Measurements from ENCODE around the gene COL4A1. TPM values are rescaled to one million over a fixed set of nuclear protein-coding genes. Genes with fewer than 3 reads are reported as not detected.

COL4A1 gene
- total RNA-seq, 1 experiment from 2014 or later, result 12.1 TPM

DNA sequence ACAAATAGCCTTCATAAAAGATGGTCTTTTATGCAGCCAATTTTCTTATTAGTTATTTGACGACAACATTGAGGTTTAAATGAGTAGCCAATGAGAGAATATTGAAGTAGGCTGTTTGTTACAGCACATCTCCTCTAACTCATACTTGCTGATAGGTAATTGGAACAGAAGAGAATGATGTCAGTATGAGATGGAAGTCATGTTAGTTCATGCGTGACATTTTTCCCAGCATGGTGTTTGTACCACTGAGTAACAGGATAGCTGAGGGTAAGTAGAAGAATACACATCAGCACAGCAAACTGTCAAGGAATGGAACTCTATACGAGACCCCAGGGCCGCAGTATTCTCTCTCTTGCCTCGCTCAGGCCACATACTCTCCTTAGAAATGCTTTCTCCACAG lies 37.4 kb upstream of the COL4A1 start:
- DNase-seq (ENCODE audit: low read depth, low spot score), result no peak
- in situ Hi-C loops (cut with HindIII; ENCODE audit: low pct_unique_long_range_greater_than_20kb, low sequenced_read_pairs), result no loop called here

DNA sequence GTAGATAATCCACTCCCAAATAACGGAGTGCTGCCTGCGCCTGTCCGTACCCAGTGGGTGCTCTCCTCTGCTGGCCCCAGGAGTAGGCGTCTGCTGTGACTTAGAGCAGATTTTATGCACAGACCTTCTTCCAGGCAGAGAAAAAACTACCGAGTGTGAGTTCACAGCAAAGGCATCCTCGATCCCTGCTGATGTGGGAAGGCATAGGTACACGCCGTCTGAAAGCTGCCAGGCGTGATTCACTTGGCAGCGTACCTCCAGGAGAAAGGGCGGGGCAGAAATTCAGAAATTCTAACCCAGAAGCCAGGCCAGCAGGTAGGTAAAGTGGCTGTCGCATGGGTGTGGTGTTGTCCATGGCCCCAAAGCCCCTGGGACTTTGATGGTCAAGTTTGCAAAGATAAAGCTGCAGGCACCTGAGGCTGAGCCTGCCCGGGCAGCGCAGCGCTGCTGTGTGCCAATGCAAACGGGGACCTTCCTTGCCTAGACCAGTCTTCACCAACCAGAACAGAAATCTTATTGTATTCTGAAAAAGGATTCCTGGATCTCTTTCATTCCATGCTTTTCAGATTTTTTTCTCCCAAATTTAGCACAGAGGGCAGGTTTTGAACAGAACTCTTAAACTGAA lies 36.4 kb upstream of the COL4A1 start:
- no peak for DNase-seq (ENCODE audit: low read depth, low spot score)
- in situ Hi-C loops (cut with HindIII; ENCODE audit: low pct_unique_long_range_greater_than_20kb, low sequenced_read_pairs), result no loop called here

DNA sequence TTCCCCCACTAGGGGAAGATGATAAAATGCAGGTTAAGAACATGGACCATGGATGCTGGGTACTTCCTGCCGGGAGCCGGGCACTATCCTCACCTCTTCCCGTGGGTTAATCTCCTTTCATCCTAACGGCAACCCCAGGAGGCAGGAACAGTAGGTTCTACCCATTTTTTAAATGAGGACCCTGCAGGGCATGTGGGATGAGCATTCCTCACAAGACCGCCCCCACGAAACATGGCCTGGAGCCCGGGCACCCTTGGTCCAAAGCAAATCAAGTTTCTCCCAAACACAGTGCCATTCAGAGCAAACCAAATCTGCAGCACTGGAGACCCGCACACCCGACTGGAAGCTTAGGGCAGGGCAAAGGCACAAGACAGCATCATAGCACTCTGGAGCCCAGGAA lies 35.5 kb upstream of the COL4A1 start:
- no peak for DNase-seq (ENCODE audit: low read depth, low spot score)
- in situ Hi-C loops (cut with HindIII; ENCODE audit: low pct_unique_long_range_greater_than_20kb, low sequenced_read_pairs), result no loop called here

DNA sequence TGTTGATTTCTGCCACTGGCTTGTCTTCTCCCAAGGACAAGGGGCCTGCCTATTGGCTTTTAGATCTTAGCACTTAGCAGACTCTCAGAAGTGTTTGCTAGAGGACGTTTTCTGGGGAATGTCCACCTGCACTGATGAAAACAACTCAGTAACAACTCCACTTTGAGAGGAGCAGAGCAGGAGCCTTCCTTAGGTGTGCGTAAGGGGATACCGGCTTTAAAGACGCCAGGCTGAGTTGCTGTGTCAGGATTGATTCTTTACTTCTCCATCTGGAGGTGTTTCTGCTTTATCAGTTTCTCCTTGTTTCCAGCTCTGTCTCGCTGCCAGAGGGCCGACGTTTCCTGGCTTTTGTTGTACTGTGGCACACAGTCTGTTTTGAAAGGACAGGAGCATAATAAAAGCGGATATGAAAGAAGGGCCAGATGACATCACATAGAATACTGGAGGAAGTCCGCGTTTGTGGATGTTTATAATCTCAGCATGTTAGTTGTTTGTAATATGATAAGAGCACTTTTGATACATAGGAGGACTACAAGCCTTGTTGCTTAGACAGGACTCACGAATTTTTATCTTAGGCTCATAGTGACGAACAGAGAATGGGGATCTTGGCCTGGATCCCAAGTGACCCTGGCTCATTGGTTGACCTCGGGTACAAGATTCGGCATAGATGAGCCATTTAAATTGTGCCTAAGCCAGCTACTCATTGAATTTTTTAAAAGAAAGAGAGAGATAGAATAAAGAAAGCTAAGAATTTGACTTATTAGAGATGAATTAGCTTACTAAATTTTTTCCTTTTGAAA lies 34.7 kb upstream of the COL4A1 start:
- no peak for DNase-seq (ENCODE audit: low read depth, low spot score)
- in situ Hi-C loops (cut with HindIII; ENCODE audit: low pct_unique_long_range_greater_than_20kb, low sequenced_read_pairs), result no loop called here

DNA sequence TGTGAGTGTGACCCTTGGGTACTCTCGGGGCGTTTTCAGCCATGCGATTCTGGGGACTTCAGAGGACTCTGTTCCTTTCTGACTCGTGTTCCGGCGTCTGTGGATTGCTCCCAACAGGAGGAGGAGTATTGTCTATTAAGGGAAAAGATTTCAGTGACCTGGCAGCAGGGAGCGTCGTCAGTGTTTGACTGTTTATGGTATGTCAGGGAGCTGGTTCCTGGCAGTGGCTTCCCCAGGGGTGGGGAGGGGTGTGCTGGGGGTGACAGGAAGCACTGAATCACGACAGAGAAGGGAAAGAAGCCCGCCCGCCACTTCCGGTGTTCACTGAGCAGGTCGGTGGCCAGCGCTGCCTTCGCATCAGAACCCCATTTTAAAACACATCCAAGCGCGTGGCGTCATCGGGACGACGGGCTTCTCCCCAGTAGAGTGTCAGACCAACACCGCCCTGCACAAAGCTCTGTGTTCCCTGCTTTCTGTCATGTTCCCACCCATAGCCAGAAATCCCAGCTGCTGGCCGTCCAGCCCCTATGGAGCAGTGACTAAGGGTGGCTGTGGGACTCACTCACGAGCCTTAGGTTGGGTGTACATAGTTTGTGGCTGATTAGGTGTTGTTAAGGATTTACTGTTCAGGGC lies 34.0 kb upstream of the COL4A1 start:
- DNase-seq (ENCODE audit: low read depth, low spot score), result no peak
- in situ Hi-C loops (cut with HindIII; ENCODE audit: low pct_unique_long_range_greater_than_20kb, low sequenced_read_pairs), result no loop called here

DNA sequence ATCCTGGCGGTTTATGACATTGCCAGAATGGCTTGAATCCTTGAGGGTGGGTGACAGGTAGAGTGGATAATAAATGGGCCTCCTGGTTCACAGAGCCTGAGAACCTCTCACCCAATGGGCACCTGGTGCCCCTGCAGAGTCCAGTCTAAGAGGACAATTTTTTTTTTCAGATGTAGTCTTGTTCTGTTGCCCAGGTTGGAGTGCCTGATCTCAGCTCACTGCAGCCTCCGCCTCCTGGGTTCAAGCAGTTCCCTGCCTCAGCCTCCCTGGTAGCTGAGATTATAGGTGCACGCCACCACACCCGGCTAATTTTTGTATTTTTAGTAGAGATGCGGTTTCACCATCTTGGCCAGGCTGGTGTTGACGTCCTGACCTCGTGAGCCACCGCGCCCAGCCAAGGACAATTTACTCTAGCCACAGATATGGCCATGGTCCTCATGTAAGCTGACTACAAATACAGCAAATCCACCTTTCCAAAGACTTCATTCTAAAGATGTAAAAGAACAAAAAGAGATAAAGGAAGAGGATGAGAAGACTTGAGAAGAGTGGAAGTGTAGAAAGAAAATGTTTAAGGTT lies 33.1 kb upstream of the COL4A1 start:
- no peak for DNase-seq (ENCODE audit: low read depth, low spot score)
- in situ Hi-C loops (cut with HindIII; ENCODE audit: low pct_unique_long_range_greater_than_20kb, low sequenced_read_pairs), result no loop called here

DNA sequence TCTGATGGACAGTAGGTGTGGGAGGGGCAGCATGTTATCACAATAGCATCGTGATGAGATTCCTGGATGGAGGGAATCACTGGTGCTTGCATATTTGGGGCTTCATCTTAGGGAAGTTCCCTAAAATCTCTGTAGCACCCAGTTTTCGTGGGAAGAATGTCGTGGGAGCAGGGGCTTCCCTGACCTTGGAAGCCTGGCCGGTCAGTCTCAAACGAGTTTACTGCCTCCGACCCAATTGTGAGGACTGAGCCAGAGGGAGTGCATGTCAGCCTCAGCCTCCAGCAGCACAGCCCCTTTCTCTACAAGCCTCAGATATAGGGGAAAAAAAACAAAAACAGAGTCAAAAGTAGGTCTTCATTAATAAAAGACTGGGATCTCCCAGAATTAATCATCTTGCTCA lies 32.3 kb upstream of the COL4A1 start:
- in situ Hi-C loops (cut with HindIII; ENCODE audit: low pct_unique_long_range_greater_than_20kb, low sequenced_read_pairs), result no loop called here
- no peak for DNase-seq (ENCODE audit: low read depth, low spot score)

DNA sequence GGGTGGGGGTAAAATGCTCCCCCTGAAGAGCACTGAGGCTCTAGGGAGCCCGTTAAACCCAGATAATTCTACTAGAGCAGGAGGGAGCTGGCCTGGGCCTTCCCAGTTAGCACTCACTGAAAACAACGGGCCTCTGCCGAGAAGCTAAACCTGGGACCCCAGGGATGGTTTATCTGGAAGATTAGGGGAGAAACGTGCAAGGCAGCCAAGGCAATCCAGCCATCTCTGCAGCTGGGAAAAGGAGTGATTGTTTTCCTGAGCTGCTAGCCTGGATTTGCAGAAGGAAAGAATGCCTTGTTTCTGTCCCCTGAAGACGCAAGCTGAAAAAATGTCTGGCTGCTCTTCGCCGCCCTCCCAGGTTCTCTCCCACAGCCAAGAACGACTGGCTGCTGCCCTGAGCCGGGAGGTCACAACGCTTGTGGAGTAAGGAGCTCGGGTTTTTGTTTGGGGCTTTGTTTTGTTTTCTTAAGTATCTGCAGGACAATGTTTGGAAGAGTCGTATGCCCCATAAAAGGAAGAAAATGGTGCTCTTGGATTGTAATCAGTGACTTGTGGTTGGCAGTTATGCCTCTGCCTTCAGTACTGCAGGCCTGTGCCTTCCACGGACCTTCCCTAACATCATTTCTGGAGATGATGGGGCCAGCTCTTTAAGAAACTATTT lies 31.6 kb upstream of the COL4A1 start:
- in situ Hi-C loops (cut with HindIII; ENCODE audit: low pct_unique_long_range_greater_than_20kb, low sequenced_read_pairs), result no loop called here
- no peak for DNase-seq (ENCODE audit: low read depth, low spot score)

DNA sequence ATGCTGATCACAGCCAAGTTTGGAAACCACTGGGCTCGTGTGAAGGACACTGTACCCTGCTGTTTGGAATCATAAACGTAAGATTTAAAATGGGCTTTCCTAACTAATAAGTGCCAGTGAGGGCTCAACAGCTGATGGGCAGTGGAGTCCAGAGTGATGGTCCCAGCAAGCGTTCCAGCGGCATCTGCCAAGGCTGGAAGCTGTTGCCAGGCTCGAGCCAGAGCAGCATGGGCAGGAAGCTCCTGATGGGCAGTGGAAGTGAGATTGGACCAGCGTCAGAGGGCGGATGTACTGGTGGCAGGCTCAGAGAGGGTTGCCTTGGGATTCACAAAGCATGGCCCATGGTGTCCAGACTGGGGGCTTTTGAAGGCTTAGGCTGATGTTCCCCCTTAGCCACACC lies 30.3 kb upstream of the COL4A1 start:
- DNase-seq (ENCODE audit: low read depth, low spot score), result no peak
- in situ Hi-C loops (cut with HindIII; ENCODE audit: low pct_unique_long_range_greater_than_20kb, low sequenced_read_pairs), result no loop called here

DNA sequence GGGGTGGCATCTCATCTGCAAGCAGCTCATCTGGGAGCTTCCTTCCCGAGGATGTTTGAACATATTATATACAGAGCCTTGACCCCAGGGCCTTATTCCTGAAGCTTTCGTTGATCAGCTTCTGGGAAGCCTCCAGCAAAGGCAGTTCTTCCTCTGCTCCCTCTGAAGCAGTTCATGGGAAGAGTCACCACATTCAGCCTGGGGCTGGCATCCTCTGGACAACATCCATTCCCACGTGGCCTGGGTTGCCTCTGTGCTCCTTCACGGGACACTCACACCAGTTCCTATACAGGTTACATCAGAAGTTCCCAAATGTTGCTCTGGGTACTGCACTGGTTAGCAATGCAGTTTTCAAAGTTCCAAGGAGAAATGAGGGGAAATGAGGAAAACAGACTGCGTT lies 29.7 kb upstream of the COL4A1 start:
- in situ Hi-C loops (cut with HindIII; ENCODE audit: low pct_unique_long_range_greater_than_20kb, low sequenced_read_pairs), result no loop called here

DNA sequence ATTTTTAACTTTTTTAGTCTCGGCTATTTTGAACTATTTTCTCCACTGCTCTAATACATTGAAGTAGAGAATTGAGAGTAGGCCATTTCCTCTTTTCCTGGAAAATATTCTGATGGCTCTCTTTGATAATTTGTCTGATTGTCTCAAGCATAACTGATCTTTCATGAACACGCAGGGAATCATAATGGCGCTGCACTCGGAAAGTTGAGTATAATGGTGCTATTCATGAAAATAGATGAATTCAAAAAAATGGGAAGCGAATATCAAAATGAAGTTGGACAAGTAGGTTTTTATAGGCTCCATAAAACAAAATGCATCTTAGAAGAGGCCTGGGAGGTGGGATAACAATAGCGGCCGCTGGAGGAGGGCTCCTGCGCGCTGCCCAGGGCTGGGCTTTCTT lies 29.2 kb upstream of the COL4A1 start:
- no peak for DNase-seq (ENCODE audit: low read depth, low spot score)
- in situ Hi-C loops (cut with HindIII; ENCODE audit: low pct_unique_long_range_greater_than_20kb, low sequenced_read_pairs), result no loop called here

More for the DNA sequence above, 29.7 kb upstream of the COL4A1 start:
- DNase-seq (ENCODE audit: low read depth, low spot score), result no peak

DNA sequence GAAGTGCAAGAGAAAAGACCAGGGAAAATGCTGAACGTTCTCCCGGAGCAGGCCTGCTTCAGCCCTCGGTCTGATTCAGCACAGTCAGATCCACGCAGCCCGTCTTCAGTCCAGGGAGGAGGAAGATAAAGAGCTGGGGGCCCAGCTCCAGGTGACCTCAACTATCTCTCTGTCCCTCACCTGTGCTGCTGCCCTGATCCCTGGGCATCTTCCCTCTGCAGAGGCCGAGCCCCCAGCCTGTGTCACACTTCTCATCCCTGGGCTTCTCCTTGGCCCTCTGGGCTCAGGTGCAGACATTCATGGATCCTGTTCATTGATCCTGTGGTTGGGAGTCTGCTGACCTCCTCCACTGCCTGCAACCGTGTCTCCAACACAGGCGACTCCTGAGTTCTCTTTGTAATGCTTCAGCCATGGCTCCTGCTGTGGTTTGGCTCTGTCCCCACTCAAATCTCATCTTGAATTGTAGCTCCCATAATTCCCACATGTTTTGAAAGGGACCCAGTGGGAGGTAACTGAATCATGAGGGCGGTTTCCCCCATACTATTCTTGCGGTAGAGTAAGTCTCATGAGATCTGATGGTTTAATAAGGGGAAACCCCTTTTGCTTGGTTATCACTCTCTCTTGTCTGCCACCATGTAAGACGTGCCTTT lies 28.0 kb upstream of the COL4A1 start:
- in situ Hi-C loops (cut with HindIII; ENCODE audit: low pct_unique_long_range_greater_than_20kb, low sequenced_read_pairs), result no loop called here

DNA sequence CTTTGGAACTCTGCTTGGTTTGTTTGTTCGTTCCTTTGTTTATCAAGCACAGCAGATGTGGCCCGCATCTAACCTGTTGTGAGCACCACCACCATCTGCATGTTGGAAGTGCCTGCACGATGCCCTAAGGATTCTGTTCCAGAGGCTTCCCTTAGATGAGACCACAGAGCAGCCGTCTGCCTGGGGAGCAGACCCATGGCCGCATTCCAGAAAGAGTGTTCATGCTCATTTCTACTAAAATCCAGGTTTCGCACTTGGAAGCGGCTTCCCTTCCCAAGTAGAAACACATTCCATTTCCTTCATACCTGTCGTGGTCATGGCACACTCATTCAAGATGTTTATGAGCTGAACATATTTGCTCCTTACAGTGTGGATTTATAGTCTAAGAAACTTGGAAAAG lies 27.3 kb upstream of the COL4A1 start:
- in situ Hi-C loops (cut with HindIII; ENCODE audit: low pct_unique_long_range_greater_than_20kb, low sequenced_read_pairs), result no loop called here
- no peak for DNase-seq (ENCODE audit: low read depth, low spot score)

More for the DNA sequence above, 28.0 kb upstream of the COL4A1 start:
- DNase-seq (ENCODE audit: low read depth, low spot score), result no peak

DNA sequence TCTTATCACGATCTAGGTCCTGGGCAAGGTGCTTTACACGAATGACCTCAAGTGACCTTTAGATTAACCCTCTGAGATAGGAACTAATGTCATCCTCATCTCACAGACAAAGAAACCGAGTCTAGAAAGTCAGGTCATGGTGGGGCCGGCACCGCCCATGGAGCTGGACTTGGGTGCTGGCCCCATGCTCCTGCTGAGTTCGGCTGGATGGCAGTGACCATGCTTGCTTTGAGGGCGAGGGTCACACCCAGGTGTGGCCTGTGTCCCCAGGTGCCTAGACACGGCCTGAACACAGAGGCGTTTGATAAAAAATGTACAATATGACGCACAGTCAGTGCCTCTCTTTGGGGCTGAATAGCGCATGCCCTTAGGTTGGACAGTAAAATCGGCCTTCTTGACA lies 26.9 kb upstream of the COL4A1 start:
- in situ Hi-C loops (cut with HindIII; ENCODE audit: low pct_unique_long_range_greater_than_20kb, low sequenced_read_pairs), result no loop called here

DNA sequence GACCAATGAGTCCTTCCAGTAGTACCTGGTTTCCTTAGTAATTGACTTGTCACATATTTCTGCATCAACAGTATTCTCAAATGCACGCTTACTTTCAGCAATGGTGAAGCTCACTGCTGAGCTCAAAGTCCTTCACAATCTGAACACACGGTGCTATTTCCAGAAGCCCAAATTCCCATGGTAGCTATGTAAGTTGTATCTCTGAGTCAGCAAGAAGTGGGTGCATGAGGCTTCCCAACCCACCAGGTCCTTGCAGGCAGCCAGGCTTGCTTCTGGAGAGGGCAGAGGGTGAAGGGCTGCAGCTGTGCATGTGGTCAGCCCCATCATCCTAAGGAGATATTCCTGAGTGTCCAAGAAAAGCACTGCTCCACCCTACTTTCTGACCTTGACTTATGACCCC lies 25.8 kb upstream of the COL4A1 start:
- DNase-seq (ENCODE audit: low read depth, low spot score), result no peak
- in situ Hi-C loops (cut with HindIII; ENCODE audit: low pct_unique_long_range_greater_than_20kb, low sequenced_read_pairs), result no loop called here

More for the DNA sequence above, 26.9 kb upstream of the COL4A1 start:
- no peak for DNase-seq (ENCODE audit: low read depth, low spot score)

DNA sequence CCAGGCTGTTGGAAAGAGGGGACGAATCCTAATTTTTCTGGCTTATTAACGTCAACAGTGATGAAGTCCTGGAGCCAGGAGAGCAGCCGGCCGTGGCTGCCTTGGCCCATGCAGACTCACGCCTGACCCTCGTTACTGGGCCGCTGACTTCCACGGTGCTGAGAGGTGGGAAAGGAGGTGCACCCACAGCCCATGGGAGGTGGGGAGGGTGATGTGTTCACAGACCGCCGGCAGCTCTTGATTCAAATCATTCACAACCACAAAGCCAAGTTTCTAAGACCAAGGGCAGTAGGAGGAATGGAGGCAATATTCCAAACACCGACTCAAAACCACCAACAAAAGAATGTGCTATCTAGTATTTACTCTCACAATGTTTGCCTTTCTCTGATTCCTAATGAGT lies 24.4 kb upstream of the COL4A1 start:
- in situ Hi-C loops (cut with HindIII; ENCODE audit: low pct_unique_long_range_greater_than_20kb, low sequenced_read_pairs), result no loop called here
- no peak for DNase-seq (ENCODE audit: low read depth, low spot score)

DNA sequence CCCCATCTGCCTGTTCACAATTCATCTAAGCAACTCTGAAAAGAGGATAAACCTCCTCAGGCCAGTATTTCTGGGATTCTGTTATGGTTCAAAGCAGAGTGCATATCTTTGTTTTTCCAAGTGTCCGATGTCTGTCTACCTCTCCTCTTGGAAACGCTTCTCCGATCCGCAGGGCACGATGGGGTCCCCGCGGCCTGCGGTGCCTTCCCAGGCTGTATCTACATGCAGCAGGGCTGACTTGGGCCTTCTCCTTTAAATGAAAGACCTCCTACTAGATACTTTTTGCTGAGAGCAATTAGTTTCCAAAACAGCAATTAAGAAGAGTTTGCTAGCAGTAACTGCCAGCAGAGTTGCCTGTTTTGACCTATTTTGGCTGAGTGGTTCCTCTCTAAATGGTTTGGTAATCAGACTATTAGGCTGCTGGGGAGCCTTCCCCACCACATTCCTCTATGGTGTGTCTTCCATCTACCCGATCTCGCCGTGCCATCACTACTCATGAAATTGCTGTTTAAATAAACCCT lies 23.6 kb upstream of the COL4A1 start:
- in situ Hi-C loops (cut with HindIII; ENCODE audit: low pct_unique_long_range_greater_than_20kb, low sequenced_read_pairs), result no loop called here
- no peak for DNase-seq (ENCODE audit: low read depth, low spot score)

Data from SK-MEL-5 (cell line).